HepG2 (cell line): ENCODE measurements around the gene TCOF1. TPM values are rescaled to one million over a fixed set of nuclear protein-coding genes. Genes with fewer than 3 reads are reported as not detected.

Experiments used
- ATAD3A ChIP-seq: sonication (generic); formaldehyde crosslinking; IDR thresholded peaks from 2 replicates; pipeline ENCODE4 v1.4.0; 2020; ENCODE audit warnings: missing genetic modification reagents
- ATM ChIP-seq: fragments of 450-650 bp; IDR thresholded peaks from 2 replicates; pipeline ENCODE4 v1.7.1; 2017; ENCODE audit warnings: mild to moderate bottlenecking, borderline replicate concordance
- ELF1 ChIP-seq: sonication (generic); formaldehyde crosslinking; IDR thresholded peaks from 2 replicates; pipeline ENCODE4 v1.4.0; 2020; ENCODE audit warnings: missing genetic modification reagents
- HNRNPUL1 ChIP-seq: fragments of 200-400 bp; formaldehyde crosslinking; IDR thresholded peaks from 2 replicates; pipeline ENCODE4 v1.6.1; 2017; ENCODE audit warnings: low read depth, mild to moderate bottlenecking, low read length, moderate library complexity
- PRDM15 ChIP-seq: sonication (generic); formaldehyde crosslinking; IDR thresholded peaks from 2 replicates; pipeline ENCODE4 v1.4.0; 2020; ENCODE audit warnings: missing genetic modification reagents
- SMARCE1 ChIP-seq: fragments of 450-650 bp; IDR thresholded peaks from 2 replicates; pipeline ENCODE4 v1.6.1; 2017; ENCODE audit warnings: borderline replicate concordance
- SNAPC4 ChIP-seq: sonication (generic); formaldehyde crosslinking; IDR thresholded peaks from 2 replicates; pipeline ENCODE4 v1.4.0; 2020; ENCODE audit warnings: mild to moderate bottlenecking, missing genetic modification reagents
- TOPORS ChIP-seq: sonication (generic); formaldehyde crosslinking; IDR thresholded peaks from 2 replicates; pipeline ENCODE4 v1.8.0; 2023; ENCODE audit warnings: mild to moderate bottlenecking, missing genetic modification reagents
- ZNF18 ChIP-seq: sonication (generic); formaldehyde crosslinking; IDR thresholded peaks from 2 replicates; pipeline ENCODE4 v1.8.0; 2022; ENCODE audit warnings: mild to moderate bottlenecking, missing genetic modification reagents; ENCODE audit not compliant: insufficient replicate concordance
- ZNF646 ChIP-seq: sonication (generic); formaldehyde crosslinking; IDR thresholded peaks from 2 replicates; pipeline ENCODE4 v1.9.0; 2021; ENCODE audit warnings: mild to moderate bottlenecking, missing genetic modification reagents
- ZNF713 ChIP-seq: sonication (generic); formaldehyde crosslinking; IDR thresholded peaks from 2 replicates; pipeline ENCODE4 v1.4.0; 2020; ENCODE audit warnings: mild to moderate bottlenecking, missing genetic modification reagents
- polyA plus RNA-seq, 8 experiments: library from polyadenylated mRNA; depleted of rRNA in 3 of 8; stranded (reverse) in 7 of 8; unstranded in 1 of 8; fragments of >200 nt; fragmentation: Illumina TruSeq in 4 of 8; extraction: Trizol in 4 of 8; gene quantifications; 2 replicates each; pipeline versions ENCODE4 v1.2.1 to v1.2.3, GENCODE V29; 2011 to 2016; ENCODE audit warnings: low read depth in 4 of 8, missing spikeins in 1 of 8, mixed read lengths in 1 of 8; ENCODE audit not compliant: insufficient read depth in 1 of 8
- total RNA-seq, 5 experiments: library from RNA; depleted of rRNA; stranded (reverse); fragments of >200 nt; fragmentation: Illumina TruSeq; extraction: Trizol; gene quantifications; 2 replicates each; pipeline ENCODE4 v1.2.3, GENCODE V29; 2016; ENCODE audit warnings: low read depth in 1 of 5

TCOF1 gene
- total and polyA plus RNA-seq, 2 of the 13 experiments (the other 11 are each of a cell fraction or from before 2014, with no cell fraction given) = 10.1 to 41.6 TPM

- TF ChIP-seq ZNF18 = peak; percentile 66
- TF ChIP-seq PRDM15 (CRISPR knock-in tag) = no peak
- no peak for TF ChIP-seq SMARCE1
- no peak for TF ChIP-seq ATM
- TF ChIP-seq ZNF646 = no peak
- TF ChIP-seq ZNF713 = no peak
- no peak for TF ChIP-seq TOPORS (CRISPR knock-in tag)
- no peak for TF ChIP-seq HNRNPUL1
- TF ChIP-seq ATAD3A (CRISPR knock-in tag) = no peak
- no peak for TF ChIP-seq SNAPC4 (CRISPR knock-in tag)
- peak; percentile 92 for TF ChIP-seq ELF1
These were observed at the start of gene TCOF1 (continued) for GRCh38 chr5:150357326-150358260.
